ENCODE measurements around the gene MPZL1.
"Not testable (repeated sequence)": the region's sequence is repeated elsewhere in the genome, so short reads cannot be mapped to it uniquely, and the experiment has no call there.

The MPZL1 gene

DNA sequence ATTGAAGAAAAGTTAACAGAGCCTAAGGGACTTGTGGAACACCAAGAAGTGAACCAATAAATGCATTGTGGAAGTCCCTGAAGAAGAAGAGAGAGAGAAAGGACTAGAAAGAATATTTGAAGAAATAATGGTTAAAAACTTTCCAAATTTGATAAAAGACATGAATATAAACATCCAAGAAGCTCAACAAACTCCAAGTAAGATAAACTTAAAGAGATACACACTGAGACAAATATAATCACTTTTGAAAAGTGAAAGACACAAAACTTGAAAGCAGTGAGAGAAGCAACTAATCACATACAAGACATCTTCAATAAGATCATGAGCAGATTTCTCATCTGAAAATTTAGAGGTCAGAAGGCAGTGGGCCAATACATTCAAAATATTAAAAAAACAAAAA lies 91.2 kb downstream of the MPZL1 start:
- peaks cover 8% of the 10 kb centered on the region for H3K4me1 ChIP-seq (ENCODE audit: control insufficient read depth, insufficient read depth, low read length)
- no peak overlapping the region for H3K9ac ChIP-seq (ENCODE audit: low read length)
- no peaks in the 10 kb centered on the region for H3K27me3 ChIP-seq (ENCODE audit: control insufficient read depth, insufficient read depth, low read length)
- H3K36me3 ChIP-seq (ENCODE audit: control insufficient read depth, insufficient read depth, low read length): no peaks in the 10 kb centered on the region
- no peak overlapping the region for H3K4me3 ChIP-seq (ENCODE audit: low read length)
- no peaks in the 10 kb centered on the region for H3K9me3 ChIP-seq (ENCODE audit: control insufficient read depth, low read length)

DNA sequence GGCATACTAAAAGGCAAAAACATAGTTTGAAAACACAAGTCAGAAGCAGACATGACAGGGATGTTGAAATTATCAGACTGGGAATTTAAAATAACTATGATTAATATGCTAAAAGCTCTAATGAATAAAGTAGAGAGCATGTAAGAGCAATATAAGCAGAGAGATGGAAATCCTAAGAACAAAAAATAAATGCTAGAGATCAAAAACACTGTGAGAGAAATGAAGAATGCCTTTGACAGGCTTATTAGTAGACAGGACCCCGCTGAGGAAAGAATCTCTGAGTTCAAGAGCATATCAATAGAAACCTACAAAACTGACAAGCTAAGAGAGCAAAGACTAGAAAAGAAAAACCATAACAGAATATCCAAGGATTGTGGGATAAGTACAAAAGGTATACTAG lies 93.9 kb downstream of the MPZL1 start:
- Histone ChIP-seq H3K9ac (ENCODE audit: low read length) (no peak overlapping the region), H3K27me3 (ENCODE audit: control insufficient read depth, insufficient read depth, low read length) (no peaks in the 10 kb centered on the region), H3K4me1 (ENCODE audit: control insufficient read depth, insufficient read depth, low read length) (peaks cover 12% of the 10 kb centered on the region), H3K36me3 (ENCODE audit: control insufficient read depth, insufficient read depth, low read length) (no peaks in the 10 kb centered on the region), H3K9me3 (ENCODE audit: control insufficient read depth, low read length) (no peaks in the 10 kb centered on the region), H3K4me3 (ENCODE audit: low read length) (no peak overlapping the region)

DNA sequence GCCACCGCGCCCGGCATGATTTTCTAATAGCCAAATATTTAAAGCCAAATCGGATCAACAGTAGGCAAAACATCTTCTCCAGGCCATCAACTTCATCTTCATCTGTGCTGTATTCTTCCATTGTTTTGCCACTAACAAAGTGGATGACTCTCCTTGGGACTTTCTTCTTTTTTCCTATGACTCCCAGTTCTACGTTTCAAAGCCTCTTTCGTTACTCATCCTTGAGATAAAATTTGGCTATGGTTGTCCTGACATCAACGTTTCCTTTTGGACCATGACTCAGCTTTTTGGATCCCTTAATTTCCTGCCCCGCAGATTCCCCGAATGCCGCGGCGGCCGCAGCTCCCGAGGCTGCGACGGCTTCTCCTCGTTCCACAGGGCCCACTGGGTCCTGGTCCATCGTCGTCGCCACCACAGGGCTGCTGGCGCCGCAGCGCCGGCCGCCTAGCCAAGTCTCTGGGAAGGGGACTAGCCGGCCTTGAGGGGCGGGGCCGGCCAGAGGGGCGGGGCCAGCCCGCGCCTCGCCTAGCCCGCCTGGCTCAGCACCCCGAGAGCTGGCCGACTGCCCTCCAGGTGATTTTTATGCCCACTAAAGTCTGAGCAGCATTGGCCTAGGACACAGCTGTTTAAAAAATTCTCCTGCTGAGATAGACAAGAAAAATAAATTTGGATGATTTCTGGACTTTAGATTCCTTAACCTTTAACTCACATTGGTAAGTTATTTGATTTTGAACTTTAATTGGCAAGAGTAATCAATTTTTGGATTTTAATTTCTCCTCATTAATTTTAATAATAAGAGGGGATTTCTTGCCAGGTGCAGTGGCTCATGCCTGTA lies 98.3 kb downstream of the MPZL1 start:
- H3K27me3 ChIP-seq (ENCODE audit: control insufficient read depth, insufficient read depth, low read length): no peaks in the 10 kb centered on the region
- peak overlapping the region; percentile 36 for H3K4me3 ChIP-seq (ENCODE audit: low read length)
- no peaks in the 10 kb centered on the region for H3K36me3 ChIP-seq (ENCODE audit: control insufficient read depth, insufficient read depth, low read length)
- no peaks in the 10 kb centered on the region for H3K9me3 ChIP-seq (ENCODE audit: control insufficient read depth, low read length)
- peak overlapping the region; percentile 61 for H3K9ac ChIP-seq (ENCODE audit: low read length)
- H3K4me1 ChIP-seq (ENCODE audit: control insufficient read depth, insufficient read depth, low read length): peaks cover 12% of the 10 kb centered on the region

DNA sequence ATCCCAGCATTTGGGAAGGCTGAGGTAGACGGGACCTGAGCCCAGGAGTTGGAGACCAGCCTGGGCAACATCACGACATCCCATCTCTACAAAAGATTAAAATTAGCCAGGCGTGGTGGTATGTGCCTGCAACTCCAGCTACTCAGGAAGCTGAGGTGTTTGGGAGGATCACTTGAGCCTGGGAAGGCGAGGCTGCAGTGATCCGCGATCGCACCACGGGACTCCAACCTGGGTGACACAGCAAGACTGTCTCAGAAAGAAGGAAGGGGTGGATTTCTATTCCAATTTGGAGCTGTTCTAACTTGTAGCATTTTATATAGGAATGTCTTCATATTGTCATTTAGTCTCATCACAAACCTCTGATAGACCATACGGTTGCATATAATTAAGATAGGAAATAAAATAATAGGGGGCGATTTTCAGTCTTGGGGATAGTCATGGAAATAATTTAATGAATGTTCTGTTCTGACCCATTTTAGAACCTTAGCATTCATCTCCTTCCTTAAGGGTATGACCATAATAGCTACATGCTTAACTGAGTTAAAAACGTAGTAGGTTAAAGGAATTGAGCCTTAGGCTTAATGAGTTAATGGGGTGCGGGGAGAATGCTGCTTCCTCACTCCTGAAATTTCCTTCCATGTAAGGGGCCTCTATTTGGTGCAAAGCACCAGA lies 99.0 kb downstream of the MPZL1 start:
- H3K36me3 ChIP-seq (ENCODE audit: control insufficient read depth, insufficient read depth, low read length): no peaks in the 10 kb centered on the region
- H3K4me3 ChIP-seq (ENCODE audit: low read length): no peak overlapping the region
- H3K4me1 ChIP-seq (ENCODE audit: control insufficient read depth, insufficient read depth, low read length): peaks cover 12% of the 10 kb centered on the region
- no peaks in the 10 kb centered on the region for H3K9me3 ChIP-seq (ENCODE audit: control insufficient read depth, low read length)
- H3K9ac ChIP-seq (ENCODE audit: low read length): no peak overlapping the region
- H3K27me3 ChIP-seq (ENCODE audit: control insufficient read depth, insufficient read depth, low read length): no peaks in the 10 kb centered on the region

DNA sequence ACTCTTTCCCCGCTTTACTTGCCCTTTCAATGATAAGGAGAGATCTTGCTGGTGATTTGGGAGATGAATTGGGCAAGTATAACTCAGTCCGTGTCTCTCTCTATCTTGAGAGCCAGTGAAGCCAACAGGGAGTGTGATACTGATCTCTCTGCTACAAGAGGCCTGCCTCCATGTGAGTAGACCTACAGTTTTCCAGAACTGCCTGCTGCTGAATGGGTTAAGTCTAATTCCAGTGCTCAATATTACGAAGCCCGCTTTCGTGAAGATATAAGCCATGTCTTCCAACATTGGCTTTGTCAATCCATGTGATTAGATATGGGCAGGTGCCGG lies 99.5 kb downstream of the MPZL1 start:
- H3K4me3 ChIP-seq (ENCODE audit: low read length): no peak overlapping the region
- H3K36me3 ChIP-seq (ENCODE audit: control insufficient read depth, insufficient read depth, low read length): no peaks in the 10 kb centered on the region
- no peak overlapping the region for H3K9ac ChIP-seq (ENCODE audit: low read length)
- no peaks in the 10 kb centered on the region for H3K27me3 ChIP-seq (ENCODE audit: control insufficient read depth, insufficient read depth, low read length)
- peaks cover 12% of the 10 kb centered on the region for H3K4me1 ChIP-seq (ENCODE audit: control insufficient read depth, insufficient read depth, low read length)
- no peaks in the 10 kb centered on the region for H3K9me3 ChIP-seq (ENCODE audit: control insufficient read depth, low read length)

DNA sequence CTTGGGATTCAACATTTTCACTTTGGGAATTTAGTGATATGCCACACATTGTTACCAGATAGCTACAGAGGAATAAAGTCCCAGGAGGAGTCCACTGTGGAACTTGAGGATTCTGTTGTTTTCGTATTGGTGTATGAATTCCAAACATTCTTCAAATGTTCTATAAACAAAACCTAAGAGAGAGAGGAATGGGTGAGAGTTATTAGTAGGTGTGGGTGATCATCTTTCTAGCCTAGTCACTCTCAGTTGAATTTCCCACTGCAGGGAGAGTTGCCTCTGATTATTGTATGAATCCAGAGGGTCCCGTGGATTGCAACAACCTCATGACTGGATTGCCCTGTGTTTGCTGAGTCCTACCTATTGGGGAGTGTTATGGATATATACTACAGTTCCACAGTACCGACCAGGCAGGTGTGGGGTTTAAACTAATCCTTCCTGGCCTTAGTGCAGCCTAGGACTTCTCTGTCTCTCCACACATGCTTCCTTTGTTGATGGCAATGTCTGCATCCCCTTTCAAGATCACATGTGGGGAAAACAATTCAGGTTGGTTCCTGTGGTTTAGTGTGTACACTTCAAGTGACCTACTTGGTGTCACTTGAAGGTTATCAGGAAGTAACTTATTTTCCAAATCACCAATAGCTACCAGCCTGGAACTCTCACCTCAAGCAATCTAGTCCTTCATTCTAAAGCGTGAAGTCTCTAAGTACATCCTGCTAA lies 100.3 kb downstream of the MPZL1 start:
- no peaks in the 10 kb centered on the region for H3K9me3 ChIP-seq (ENCODE audit: control insufficient read depth, low read length)
- no peak overlapping the region for H3K9ac ChIP-seq (ENCODE audit: low read length)

DNA sequence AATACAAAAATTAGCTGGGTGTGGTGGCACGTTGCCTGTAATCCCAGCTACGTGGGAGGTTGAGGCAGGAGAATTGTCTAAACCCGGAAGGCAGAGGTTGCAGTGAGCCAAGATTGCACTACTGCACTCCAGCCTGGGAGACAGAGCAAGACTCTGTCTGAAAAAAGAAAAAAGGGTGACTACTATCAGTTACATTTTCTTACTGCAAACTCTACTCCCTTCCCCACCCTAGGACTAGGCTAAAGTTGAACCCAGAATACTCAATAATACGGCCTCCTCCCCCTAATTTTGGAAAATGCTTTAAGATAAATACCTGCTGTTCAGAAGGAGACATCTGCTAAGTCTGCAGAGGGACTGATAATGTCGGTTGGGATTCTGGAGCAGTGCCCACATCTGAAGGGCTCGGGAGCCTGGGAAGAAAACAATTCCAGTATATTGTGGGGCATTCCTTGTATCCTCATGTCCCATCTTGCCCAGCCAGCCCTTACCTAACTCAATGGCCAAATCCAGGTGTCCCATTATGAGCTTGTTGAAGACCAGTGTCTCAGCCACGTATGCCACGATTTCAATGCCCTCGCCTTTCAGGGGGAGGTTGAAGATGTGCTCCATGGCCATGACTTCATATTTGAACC lies 102.5 kb downstream of the MPZL1 start:
- Histone ChIP-seq H3K4me1 (ENCODE audit: control insufficient read depth, insufficient read depth, low read length) (peaks cover 4% of the 10 kb centered on the region), H3K9ac (ENCODE audit: low read length) (no peak overlapping the region), H3K4me3 (ENCODE audit: low read length) (no peak overlapping the region), H3K27me3 (ENCODE audit: control insufficient read depth, insufficient read depth, low read length) (no peaks in the 10 kb centered on the region), H3K36me3 (ENCODE audit: control insufficient read depth, insufficient read depth, low read length) (no peaks in the 10 kb centered on the region), H3K9me3 (ENCODE audit: control insufficient read depth, low read length) (no peaks in the 10 kb centered on the region)

More for the DNA sequence above, 100.3 kb downstream of the MPZL1 start:
- Histone ChIP-seq H3K4me3 (ENCODE audit: low read length) (no peak overlapping the region), H3K27me3 (ENCODE audit: control insufficient read depth, insufficient read depth, low read length) (no peaks in the 10 kb centered on the region), H3K36me3 (ENCODE audit: control insufficient read depth, insufficient read depth, low read length) (no peaks in the 10 kb centered on the region), H3K4me1 (ENCODE audit: control insufficient read depth, insufficient read depth, low read length) (peaks cover 8% of the 10 kb centered on the region)

DNA sequence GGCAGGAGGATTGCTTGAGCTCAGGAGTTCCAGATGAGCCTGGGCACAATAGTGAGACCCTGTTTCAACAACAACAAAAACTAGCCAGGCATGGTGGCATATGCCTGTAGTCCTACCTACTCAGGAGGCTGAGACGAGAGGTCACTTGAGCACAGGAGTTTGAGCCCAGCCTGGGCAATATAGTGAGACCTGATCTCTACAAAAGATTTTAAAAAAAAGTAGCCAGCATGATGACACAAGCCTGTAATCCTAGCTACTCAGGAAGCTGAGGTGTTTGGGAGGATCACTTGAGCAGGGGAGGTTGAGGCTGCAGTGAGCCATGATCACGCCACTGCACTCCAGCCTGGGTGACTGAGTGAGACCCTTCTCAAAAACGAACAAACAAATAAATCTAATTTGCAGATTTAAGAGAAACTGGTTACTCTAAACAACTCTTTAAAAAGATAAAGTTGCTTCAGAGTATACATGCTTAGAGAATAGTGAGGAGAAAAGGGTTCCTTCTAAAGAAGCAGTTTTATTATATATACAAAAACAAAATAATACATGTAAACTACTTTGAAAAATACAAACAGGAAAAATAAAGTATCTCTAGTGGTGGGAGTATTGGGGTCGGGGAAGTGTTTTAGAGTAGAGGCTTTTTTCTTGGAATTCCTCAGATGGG lies 103.8 kb downstream of the MPZL1 start:
- no peak overlapping the region for H3K4me3 ChIP-seq (ENCODE audit: low read length)
- H3K4me1 ChIP-seq (ENCODE audit: control insufficient read depth, insufficient read depth, low read length): peaks cover 1% of the 10 kb centered on the region
- H3K36me3 ChIP-seq (ENCODE audit: control insufficient read depth, insufficient read depth, low read length): no peaks in the 10 kb centered on the region
- no peak overlapping the region for H3K9ac ChIP-seq (ENCODE audit: low read length)
- no peaks in the 10 kb centered on the region for H3K27me3 ChIP-seq (ENCODE audit: control insufficient read depth, insufficient read depth, low read length)
- no peaks in the 10 kb centered on the region for H3K9me3 ChIP-seq (ENCODE audit: control insufficient read depth, low read length)

DNA sequence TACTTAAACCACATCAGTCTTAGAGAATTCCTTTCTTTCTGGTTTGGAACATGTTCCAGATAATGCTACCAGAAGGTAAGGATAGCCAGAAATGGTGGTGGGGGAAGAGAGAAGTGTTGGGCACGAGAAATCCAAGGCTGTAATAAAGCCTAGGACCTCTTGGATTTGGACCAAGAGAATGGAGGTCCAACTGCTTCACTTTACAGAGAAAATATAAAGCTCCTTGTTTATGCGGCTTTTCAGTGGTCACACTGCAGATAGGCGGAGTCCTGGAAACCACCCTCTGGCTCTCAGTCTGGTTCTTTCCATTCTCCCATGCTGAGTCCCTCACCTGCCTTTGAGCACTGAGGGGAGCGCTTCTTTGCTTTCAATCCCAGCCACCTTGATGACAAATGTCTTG lies 104.3 kb downstream of the MPZL1 start:
- H3K36me3 ChIP-seq (ENCODE audit: control insufficient read depth, insufficient read depth, low read length): no peaks in the 10 kb centered on the region
- no peak overlapping the region for H3K4me3 ChIP-seq (ENCODE audit: low read length)
- H3K4me1 ChIP-seq (ENCODE audit: control insufficient read depth, insufficient read depth, low read length): no peaks in the 10 kb centered on the region
- no peak overlapping the region for H3K9ac ChIP-seq (ENCODE audit: low read length)
- no peaks in the 10 kb centered on the region for H3K27me3 ChIP-seq (ENCODE audit: control insufficient read depth, insufficient read depth, low read length)
- no peaks in the 10 kb centered on the region for H3K9me3 ChIP-seq (ENCODE audit: control insufficient read depth, low read length)

DNA sequence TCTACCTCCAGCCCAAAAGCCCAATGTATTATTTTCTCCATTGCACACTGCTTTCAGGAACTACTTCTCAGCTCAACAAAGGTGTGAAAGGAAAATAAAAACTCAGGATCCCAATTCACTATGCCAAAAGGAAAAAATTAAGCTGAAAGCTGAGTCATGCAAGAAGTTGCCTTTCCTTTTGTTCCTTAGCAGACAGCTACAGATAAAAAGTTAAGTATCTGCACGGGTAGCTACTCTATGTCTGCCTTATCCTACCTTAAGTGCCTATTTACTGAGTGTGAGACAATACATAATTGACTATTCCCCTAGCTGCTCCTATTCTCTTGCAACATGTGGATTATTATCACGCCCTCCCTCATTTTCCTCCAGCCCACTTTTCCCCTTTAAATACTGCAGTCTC lies 108.1 kb downstream of the MPZL1 start:
- no peak overlapping the region for H3K4me3 ChIP-seq (ENCODE audit: low read length)
- no peaks in the 10 kb centered on the region for H3K27me3 ChIP-seq (ENCODE audit: control insufficient read depth, insufficient read depth, low read length)
- H3K4me1 ChIP-seq (ENCODE audit: control insufficient read depth, insufficient read depth, low read length): no peaks in the 10 kb centered on the region

DNA sequence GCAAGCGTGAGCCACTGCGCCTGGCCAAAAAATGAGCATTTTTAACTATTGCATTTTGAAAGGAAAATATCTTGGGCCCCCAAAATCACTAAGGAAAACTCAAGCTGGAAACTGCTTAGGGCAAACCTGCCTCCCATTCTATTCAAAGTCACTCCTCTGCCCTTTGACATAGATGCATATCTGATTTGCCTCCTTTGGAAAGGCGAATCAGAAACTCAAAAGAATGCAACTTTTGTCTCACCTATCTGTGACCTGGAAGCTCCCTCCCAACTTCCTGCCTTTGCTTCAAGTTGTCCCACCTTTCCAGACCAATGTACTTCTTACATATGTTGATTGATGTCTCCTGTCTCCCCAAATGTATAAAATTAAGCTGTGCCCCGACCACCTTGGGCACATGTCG lies 108.9 kb downstream of the MPZL1 start:
- H3K9ac ChIP-seq (ENCODE audit: low read length); H3K9me3 ChIP-seq (ENCODE audit: control insufficient read depth, low read length); H3K36me3 ChIP-seq (ENCODE audit: control insufficient read depth, insufficient read depth, low read length); H3K4me3 ChIP-seq (ENCODE audit: low read length); H3K4me1 ChIP-seq (ENCODE audit: control insufficient read depth, insufficient read depth, low read length); H3K27me3 ChIP-seq (ENCODE audit: control insufficient read depth, insufficient read depth, low read length): not testable (repeated sequence)

More for the DNA sequence above, 108.1 kb downstream of the MPZL1 start:
- Histone ChIP-seq H3K9me3 (ENCODE audit: control insufficient read depth, low read length) (no peaks in the 10 kb centered on the region), H3K36me3 (ENCODE audit: control insufficient read depth, insufficient read depth, low read length) (no peaks in the 10 kb centered on the region), H3K9ac (ENCODE audit: low read length) (no peak overlapping the region)
